Activated naive CD4-positive, alpha-beta T cell treated with anti-CD3 and anti-CD28 coated beads, Interleukin-2, amount 50 U/mL, for 16 hours (primary cell): Measurements from ENCODE around the gene ANTKMT.
"Not testable (repeated sequence)": the region's sequence is repeated elsewhere in the genome, so short reads cannot be mapped to it uniquely, and the experiment has no call there.

Experiments
- DNase-seq: peaks from one replicate; pipeline ENCODE4 v3.0.0-alpha.2; 2020

Gene ANTKMT

GRCh38 chr16:681746-682427, 39.1 kb upstream of the ANTKMT start:
- no peak for DNase-seq

- no peak for DNase-seq
These were observed 38.2 kb upstream of the ANTKMT start for GRCh38 chr16:682493-683395.

GRCh38 chr16:683396-684070, 37.4 kb upstream of the ANTKMT start:
- DNase-seq: no peak

GRCh38 chr16:684071-684794, 36.7 kb upstream of the ANTKMT start, which contains the start of gene JMJD8:
TSS of gene JMJD8 (minus strand) at chr16:684334. CDS start at chr16:684319, 15 bp downstream.
- DNase-seq: peak; percentile 99

- DNase-seq: no peak
These were observed 35.8 kb upstream of the ANTKMT start for GRCh38 chr16:684961-685696.

GRCh38 chr16:685967-686366, 35.0 kb upstream of the ANTKMT start:
- no peak for DNase-seq

GRCh38 chr16:686459-687260, 34.3 kb upstream of the ANTKMT start:
- no peak for DNase-seq

- DNase-seq: no peak
These were observed 33.4 kb upstream of the ANTKMT start for GRCh38 chr16:687499-687898.

GRCh38 chr16:689175-689897, 31.6 kb upstream of the ANTKMT start:
- DNase-seq: no peak

- not testable (repeated sequence) for DNase-seq
These were observed 29.7 kb upstream of the ANTKMT start for GRCh38 chr16:691242-691641.

- no peak for DNase-seq
These were observed 28.4 kb upstream of the ANTKMT start for GRCh38 chr16:692356-693108.

- DNase-seq: no peak
These were observed 27.6 kb upstream of the ANTKMT start for GRCh38 chr16:693364-693763.

- no peak for DNase-seq
These were observed 27.2 kb upstream of the ANTKMT start for GRCh38 chr16:693766-694165.

GRCh38 chr16:694187-694862, 26.6 kb upstream of the ANTKMT start:
- DNase-seq: no peak

- DNase-seq: no peak
These were observed 26.0 kb upstream of the ANTKMT start for GRCh38 chr16:694863-695354.

GRCh38 chr16:695355-696089, 25.4 kb upstream of the ANTKMT start:
- peak; percentile 73 for DNase-seq

- no peak for DNase-seq
These were observed 21.9 kb upstream of the ANTKMT start for GRCh38 chr16:698911-699671.
